ENCODE data around the gene UBL3.
A peak's percentile ranks its signal among the peaks of the same experiment; 100 is the strongest.

UBL3 gene

DNA sequence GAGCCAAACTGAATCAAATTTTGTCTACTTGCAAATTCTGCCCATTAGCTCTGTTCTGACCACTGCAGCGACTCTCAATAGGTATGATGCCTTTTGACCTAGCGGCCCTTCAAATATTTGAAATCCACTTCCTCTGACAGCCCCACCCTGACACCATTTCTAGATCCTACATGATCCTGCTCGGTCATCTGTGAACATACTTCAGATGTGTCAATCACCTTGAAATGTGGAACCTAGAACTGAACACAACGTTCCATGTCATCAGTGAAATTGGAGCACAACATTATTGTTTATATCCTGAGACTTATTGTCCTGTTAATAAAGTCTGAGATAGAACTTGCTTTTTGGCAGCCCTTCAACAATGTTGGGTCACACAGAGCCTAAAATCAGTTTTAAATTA, 98.2 kb downstream of the UBL3 start (continued):
- TF ChIP-seq ZNF704 (tag by site-specific recombination; IDR thresholded peaks at IDR 0.05): no peak
- no peak for TF ChIP-seq ZNF670 (tag by site-specific recombination; IDR thresholded peaks at IDR 0.05; ENCODE audit: low read depth)
- TF ChIP-seq ZBTB17 (tag by site-specific recombination; IDR thresholded peaks at IDR 0.05): no peak
- TF ChIP-seq YY1 (tag by site-specific recombination; IDR thresholded peaks at IDR 0.05): no peak
- no peak for TF ChIP-seq MYNN (tag by site-specific recombination; IDR thresholded peaks at IDR 0.05; ENCODE audit: borderline replicate concordance)
- TF ChIP-seq, protein P1, sequence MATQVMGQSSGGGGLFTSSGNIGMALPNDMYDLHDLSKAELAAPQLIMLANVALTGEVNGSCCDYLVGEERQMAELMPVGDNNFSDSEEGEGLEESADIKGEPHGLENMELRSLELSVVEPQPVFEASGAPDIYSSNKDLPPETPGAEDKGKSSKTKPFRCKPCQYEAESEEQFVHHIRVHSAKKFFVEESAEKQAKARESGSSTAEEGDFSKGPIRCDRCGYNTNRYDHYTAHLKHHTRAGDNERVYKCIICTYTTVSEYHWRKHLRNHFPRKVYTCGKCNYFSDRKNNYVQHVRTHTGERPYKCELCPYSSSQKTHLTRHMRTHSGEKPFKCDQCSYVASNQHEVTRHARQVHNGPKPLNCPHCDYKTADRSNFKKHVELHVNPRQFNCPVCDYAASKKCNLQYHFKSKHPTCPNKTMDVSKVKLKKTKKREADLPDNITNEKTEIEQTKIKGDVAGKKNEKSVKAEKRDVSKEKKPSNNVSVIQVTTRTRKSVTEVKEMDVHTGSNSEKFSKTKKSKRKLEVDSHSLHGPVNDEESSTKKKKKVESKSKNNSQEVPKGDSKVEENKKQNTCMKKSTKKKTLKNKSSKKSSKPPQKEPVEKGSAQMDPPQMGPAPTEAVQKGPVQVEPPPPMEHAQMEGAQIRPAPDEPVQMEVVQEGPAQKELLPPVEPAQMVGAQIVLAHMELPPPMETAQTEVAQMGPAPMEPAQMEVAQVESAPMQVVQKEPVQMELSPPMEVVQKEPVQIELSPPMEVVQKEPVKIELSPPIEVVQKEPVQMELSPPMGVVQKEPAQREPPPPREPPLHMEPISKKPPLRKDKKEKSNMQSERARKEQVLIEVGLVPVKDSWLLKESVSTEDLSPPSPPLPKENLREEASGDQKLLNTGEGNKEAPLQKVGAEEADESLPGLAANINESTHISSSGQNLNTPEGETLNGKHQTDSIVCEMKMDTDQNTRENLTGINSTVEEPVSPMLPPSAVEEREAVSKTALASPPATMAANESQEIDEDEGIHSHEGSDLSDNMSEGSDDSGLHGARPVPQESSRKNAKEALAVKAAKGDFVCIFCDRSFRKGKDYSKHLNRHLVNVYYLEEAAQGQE (tag by site-specific recombination; IDR thresholded peaks at IDR 0.05): no peak
- TF ChIP-seq ZSCAN18 (tag by site-specific recombination; IDR thresholded peaks at IDR 0.05): no peak
- TF ChIP-seq ZNF26 (tag by site-specific recombination; IDR thresholded peaks at IDR 0.05): no peak
- no peak for TF ChIP-seq SCRT1 (tag by site-specific recombination; IDR thresholded peaks at IDR 0.05; ENCODE audit: borderline replicate concordance)
- TF ChIP-seq, protein P2, sequence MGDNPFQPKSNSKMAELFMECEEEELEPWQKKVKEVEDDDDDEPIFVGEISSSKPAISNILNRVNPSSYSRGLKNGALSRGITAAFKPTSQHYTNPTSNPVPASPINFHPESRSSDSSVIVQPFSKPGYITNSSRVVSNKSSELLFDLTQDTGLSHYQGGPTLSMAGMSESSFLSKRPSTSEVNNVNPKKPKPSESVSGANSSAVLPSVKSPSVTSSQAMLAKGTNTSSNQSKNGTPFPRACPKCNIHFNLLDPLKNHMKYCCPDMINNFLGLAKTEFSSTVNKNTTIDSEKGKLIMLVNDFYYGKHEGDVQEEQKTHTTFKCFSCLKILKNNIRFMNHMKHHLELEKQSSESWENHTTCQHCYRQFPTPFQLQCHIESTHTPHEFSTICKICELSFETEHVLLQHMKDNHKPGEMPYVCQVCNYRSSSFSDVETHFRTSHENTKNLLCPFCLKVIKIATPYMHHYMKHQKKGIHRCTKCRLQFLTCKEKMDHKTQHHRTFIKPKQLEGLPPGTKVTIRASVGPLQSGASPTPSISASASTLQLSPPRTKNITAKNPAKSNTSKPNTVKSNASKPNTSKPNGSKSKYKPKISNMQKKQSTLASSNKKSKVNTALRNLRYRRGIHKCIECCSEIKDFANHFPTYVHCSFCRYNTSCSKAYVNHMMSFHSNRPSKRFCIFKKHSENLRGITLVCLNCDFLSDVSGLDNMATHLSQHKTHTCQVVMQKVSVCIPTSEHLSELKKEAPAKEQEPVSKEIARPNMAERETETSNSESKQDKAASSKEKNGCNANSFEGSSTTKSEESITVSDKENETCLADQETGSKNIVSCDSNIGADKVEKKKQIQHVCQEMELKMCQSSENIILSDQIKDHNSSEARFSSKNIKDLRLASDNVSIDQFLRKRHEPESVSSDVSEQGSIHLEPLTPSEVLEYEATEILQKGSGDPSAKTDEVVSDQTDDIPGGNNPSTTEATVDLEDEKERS (tag by site-specific recombination; IDR thresholded peaks at IDR 0.05): no peak

DNA sequence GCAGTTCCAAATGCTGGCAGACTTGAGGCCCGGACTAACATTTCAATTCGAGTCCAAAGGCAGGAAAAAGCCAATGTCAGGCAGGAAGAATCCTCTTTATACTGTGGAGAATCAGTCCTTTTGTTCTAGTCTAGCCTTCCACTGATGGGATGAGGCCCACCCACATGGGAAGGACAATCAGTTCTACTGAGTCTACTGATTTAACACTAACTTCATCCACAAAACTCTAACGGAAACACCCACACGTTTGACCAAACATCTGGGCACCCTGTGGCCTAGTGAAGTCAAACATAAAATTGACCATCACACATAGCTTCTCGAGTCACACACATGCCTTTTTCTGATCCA, 100.3 kb downstream of the UBL3 start:
- TF ChIP-seq, protein P3, sequence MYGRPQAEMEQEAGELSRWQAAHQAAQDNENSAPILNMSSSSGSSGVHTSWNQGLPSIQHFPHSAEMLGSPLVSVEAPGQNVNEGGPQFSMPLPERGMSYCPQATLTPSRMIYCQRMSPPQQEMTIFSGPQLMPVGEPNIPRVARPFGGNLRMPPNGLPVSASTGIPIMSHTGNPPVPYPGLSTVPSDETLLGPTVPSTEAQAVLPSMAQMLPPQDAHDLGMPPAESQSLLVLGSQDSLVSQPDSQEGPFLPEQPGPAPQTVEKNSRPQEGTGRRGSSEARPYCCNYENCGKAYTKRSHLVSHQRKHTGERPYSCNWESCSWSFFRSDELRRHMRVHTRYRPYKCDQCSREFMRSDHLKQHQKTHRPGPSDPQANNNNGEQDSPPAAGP (tag by site-specific recombination; IDR thresholded peaks at IDR 0.05): no peak
- peak; percentile 70; the same call in 1 of the 2 replicates for TF ChIP-seq ZNF10 (tag by site-specific recombination; IDR thresholded peaks at IDR 0.05)
- Histone ChIP-seq H3K4me3 (ENCODE audit: low read depth, low read length) (no peak overlapping the region), H3K27ac (ENCODE audit: extremely low read depth, low read depth, low read length) (no peak overlapping the region), H3K9me3 (ENCODE audit: control insufficient read depth, insufficient read depth, low read depth, low read length) (no peaks in the 10 kb centered on the region), H3K36me3 (ENCODE audit: control insufficient read depth in 2 of 2, insufficient read depth in 1 of 2, low read length in 2 of 2) (no peaks in the 10 kb centered on the region), H3K4me1 (ENCODE audit: control insufficient read depth, insufficient read depth, low read length) (no peaks in the 10 kb centered on the region)
- ChIA-PET CTCF (interaction anchor here (0.5 kb wide), 1 partner anchor 11 kb away, joined by 3 read pairs; no protein-coding TSS in a partner anchor), POLR2A (interaction anchor here (0.8 kb wide), 1 partner anchor 672 kb away, joined by 3 read pairs; the partner anchor contains the start of gene UBE2L5)
